HEK293 (cell line): ENCODE data around the gene CACHD1.

Experiments used
- CTCF ChIA-PET: fragments of 350-600 bp; formaldehyde crosslinking; extraction: SDS; loops from one replicate; lab custom pipeline; 2021; ENCODE audit warnings: antibody characterized with exemption; lab: Yijun Ruan, JAX
- POLR2A ChIA-PET: fragments of 300-600 bp; formaldehyde crosslinking; extraction: SDS; loops from one replicate; lab custom pipeline; 2020; ENCODE audit warnings: antibody characterized with exemption, inconsistent platforms; lab: Yijun Ruan, JAX
- H3K27ac ChIP-seq: fragments of 200-500 bp; sonication (Bioruptor generic); 2 replicates; pipeline ENCODE4 v1.5.1; 2014; ENCODE audit warnings: low read depth, low read length, control low read depth, inconsistent platforms; ENCODE audit errors: extremely low read depth
- H3K36me3 ChIP-seq, 2 experiments: fragments of 200-500 bp in 1 of 2; sonication (Bioruptor generic) in 1 of 2; 1 replicate in 1 of 2; 2 replicates in 1 of 2; pipeline ENCODE4 v1.5.1; 2014 to 2017; ENCODE audit warnings: inconsistent platforms in 2 of 2, low read length in 2 of 2; ENCODE audit not compliant: control insufficient read depth in 2 of 2, insufficient read depth in 1 of 2
- H3K4me1 ChIP-seq: fragments of 200-500 bp; sonication (Bioruptor generic); 2 replicates; pipeline ENCODE4 v1.5.1; 2014; ENCODE audit warnings: mild to moderate bottlenecking, low read length, inconsistent platforms; ENCODE audit not compliant: control insufficient read depth, insufficient read depth
- H3K4me3 ChIP-seq: 2 replicates; pipeline ENCODE4 v1.5.1; 2011; ENCODE audit warnings: low read depth, mild to moderate bottlenecking, control low read depth, low read length, moderate library complexity
- H3K9me3 ChIP-seq: fragments of 200-500 bp; sonication (Bioruptor generic); 2 replicates; pipeline ENCODE4 v1.5.1; 2014; ENCODE audit warnings: low read depth, low read length, inconsistent platforms; ENCODE audit not compliant: control insufficient read depth, insufficient read depth
- BCL11A ChIP-seq: fragments of 450-650 bp; formaldehyde crosslinking; IDR thresholded peaks from 2 replicates; pipeline ENCODE4 v1.5.1; 2016; ENCODE audit warnings: low read depth, missing biosample characterization, missing genetic modification characterization
- HOXC10 ChIP-seq: sonication (generic); formaldehyde crosslinking; IDR thresholded peaks from 2 replicates; pipeline ENCODE4 v1.8.1; 2023; ENCODE audit warnings: mild to moderate bottlenecking, missing genetic modification reagents
- SP7 ChIP-seq: fragments of 450-650 bp; formaldehyde crosslinking; IDR thresholded peaks from 2 replicates; pipeline ENCODE4 v1.5.1; 2016; ENCODE audit warnings: missing biosample characterization, missing genetic modification characterization
- TRIM28 ChIP-seq: IDR thresholded peaks from 2 replicates; pipeline ENCODE4 v1.6.1; 2011; ENCODE audit warnings: low read length, control low read depth, borderline replicate concordance
- ZBTB21 ChIP-seq: fragments of 450-650 bp; formaldehyde crosslinking; IDR thresholded peaks from 2 replicates; pipeline ENCODE4 v1.5.1; 2017; ENCODE audit warnings: missing biosample characterization, missing genetic modification characterization
- ZFP3 ChIP-seq: fragments of 450-650 bp; formaldehyde crosslinking; IDR thresholded peaks from 2 replicates; pipeline ENCODE4 v1.5.1; 2016; ENCODE audit warnings: low read depth, missing biosample characterization, missing genetic modification characterization
- ZFP69B ChIP-seq: fragments of 450-650 bp; formaldehyde crosslinking; IDR thresholded peaks from 2 replicates; pipeline ENCODE4 v1.5.1; 2016; ENCODE audit warnings: missing biosample characterization, missing genetic modification characterization
- ZIC2 ChIP-seq: fragments of 450-650 bp; formaldehyde crosslinking; IDR thresholded peaks from 2 replicates; pipeline ENCODE4 v1.5.1; 2016; ENCODE audit warnings: missing biosample characterization, missing genetic modification characterization
- ZNF140 ChIP-seq: fragments of 450-650 bp; formaldehyde crosslinking; IDR thresholded peaks from 2 replicates; pipeline ENCODE4 v1.5.1; 2016; ENCODE audit warnings: missing biosample characterization, missing genetic modification characterization
- ZNF341 ChIP-seq: fragments of 450-650 bp; formaldehyde crosslinking; IDR thresholded peaks from 2 replicates; pipeline ENCODE4; 2016; ENCODE audit warnings: low read depth, missing biosample characterization, missing genetic modification characterization
- ZNF354C ChIP-seq: fragments of 450-650 bp; formaldehyde crosslinking; IDR thresholded peaks from 2 replicates; pipeline ENCODE4 v1.5.1; 2016; ENCODE audit warnings: missing biosample characterization, missing genetic modification characterization, low read depth, borderline replicate concordance
- ZNF37A ChIP-seq: fragments of 450-650 bp; IDR thresholded peaks from 2 replicates; pipeline ENCODE4 v1.5.1; 2018; ENCODE audit warnings: missing biosample characterization, missing genetic modification characterization
- ZNF555 ChIP-seq: fragments of 450-650 bp; formaldehyde crosslinking; conservative IDR thresholded peaks from 2 replicates; pipeline ENCODE4 v1.5.1; 2017; ENCODE audit warnings: missing biosample characterization, mild to moderate bottlenecking, missing genetic modification characterization, inconsistent platforms
- ZNF558 ChIP-seq: fragments of 450-650 bp; formaldehyde crosslinking; IDR thresholded peaks from 2 replicates; pipeline ENCODE4 v1.5.1; 2016; ENCODE audit warnings: missing biosample characterization, missing genetic modification characterization
- ZNF701 ChIP-seq: fragments of 450-650 bp; formaldehyde crosslinking; IDR thresholded peaks from 2 replicates; pipeline ENCODE4 v1.5.1; 2016; ENCODE audit warnings: missing biosample characterization, missing genetic modification characterization
- TF ChIP-seq, protein P1 (sequence below): fragments of 450-650 bp; formaldehyde crosslinking; IDR thresholded peaks from 2 replicates; pipeline ENCODE4 v1.5.1; 2016; ENCODE audit warnings: missing biosample characterization, missing genetic modification characterization
- TF ChIP-seq, protein P2 (sequence below): fragments of 450-650 bp; formaldehyde crosslinking; IDR thresholded peaks from 2 replicates; pipeline ENCODE4 v1.5.1; 2016; ENCODE audit warnings: missing biosample characterization, missing genetic modification characterization
- TF ChIP-seq, protein P3 (sequence below): fragments of 450-650 bp; formaldehyde crosslinking; IDR thresholded peaks from 2 replicates; pipeline ENCODE4 v1.5.1; 2016; ENCODE audit warnings: missing biosample characterization, missing genetic modification characterization

The CACHD1 gene

DNA sequence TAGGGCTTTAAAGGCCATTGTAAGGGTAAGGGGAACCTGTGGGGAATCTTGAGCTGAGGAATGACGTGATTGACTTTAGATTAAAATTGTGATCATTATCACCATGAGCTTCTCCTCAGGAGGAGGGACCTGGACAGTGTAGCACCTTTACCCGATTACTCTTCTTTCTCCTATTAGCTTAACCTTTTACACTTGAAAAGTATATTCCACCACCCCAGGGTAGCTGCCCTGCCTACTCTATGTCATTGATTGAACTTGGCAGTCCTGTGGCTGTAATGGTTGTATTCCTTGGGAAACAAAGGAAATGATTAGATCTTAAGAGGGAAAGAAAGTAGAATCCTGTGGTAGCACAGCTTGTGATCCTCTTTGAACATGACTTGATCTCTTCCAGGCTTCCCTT, 47.7 kb downstream of the CACHD1 start:
- Histone ChIP-seq H3K36me3 (no peaks in the 10 kb centered on the region), H3K4me3 (no peak overlapping the region), H3K9me3 (no peaks in the 10 kb centered on the region), H3K4me1 (peaks cover 37% of the 10 kb centered on the region), H3K27ac (no peak overlapping the region)
- ChIA-PET CTCF (interaction anchor here (1.6 kb wide), 1 partner anchor 249 kb away, joined by 3 read pairs; no protein-coding TSS in a partner anchor), POLR2A (interaction anchor here (1.0 kb wide), 1 partner anchor 12 kb away, joined by 4 read pairs; no protein-coding TSS in a partner anchor)
- TF ChIP-seq HOXC10, result no peak
- 0 out of 2 replicates have a peak, but pooled peaks have one; percentile 26 for TF ChIP-seq ZIC2 (tag by site-specific recombination)
- TF ChIP-seq, protein P1, sequence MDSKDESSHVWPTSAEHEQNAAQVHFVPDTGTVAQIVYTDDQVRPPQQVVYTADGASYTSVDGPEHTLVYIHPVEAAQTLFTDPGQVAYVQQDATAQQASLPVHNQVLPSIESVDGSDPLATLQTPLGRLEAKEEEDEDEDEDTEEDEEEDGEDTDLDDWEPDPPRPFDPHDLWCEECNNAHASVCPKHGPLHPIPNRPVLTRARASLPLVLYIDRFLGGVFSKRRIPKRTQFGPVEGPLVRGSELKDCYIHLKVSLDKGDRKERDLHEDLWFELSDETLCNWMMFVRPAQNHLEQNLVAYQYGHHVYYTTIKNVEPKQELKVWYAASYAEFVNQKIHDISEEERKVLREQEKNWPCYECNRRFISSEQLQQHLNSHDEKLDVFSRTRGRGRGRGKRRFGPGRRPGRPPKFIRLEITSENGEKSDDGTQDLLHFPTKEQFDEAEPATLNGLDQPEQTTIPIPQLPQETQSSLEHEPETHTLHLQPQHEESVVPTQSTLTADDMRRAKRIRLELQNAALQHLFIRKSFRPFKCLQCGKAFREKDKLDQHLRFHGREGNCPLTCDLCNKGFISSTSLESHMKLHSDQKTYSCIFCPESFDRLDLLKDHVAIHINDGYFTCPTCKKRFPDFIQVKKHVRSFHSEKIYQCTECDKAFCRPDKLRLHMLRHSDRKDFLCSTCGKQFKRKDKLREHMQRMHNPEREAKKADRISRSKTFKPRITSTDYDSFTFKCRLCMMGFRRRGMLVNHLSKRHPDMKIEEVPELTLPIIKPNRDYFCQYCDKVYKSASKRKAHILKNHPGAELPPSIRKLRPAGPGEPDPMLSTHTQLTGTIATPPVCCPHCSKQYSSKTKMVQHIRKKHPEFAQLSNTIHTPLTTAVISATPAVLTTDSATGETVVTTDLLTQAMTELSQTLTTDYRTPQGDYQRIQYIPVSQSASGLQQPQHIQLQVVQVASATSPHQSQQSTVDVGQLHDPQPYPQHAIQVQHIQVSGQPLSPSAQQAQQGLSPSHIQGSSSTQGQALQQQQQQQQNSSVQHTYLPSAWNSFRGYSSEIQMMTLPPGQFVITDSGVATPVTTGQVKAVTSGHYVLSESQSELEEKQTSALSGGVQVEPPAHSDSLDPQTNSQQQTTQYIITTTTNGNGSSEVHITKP (tag by site-specific recombination), result no peak

DNA sequence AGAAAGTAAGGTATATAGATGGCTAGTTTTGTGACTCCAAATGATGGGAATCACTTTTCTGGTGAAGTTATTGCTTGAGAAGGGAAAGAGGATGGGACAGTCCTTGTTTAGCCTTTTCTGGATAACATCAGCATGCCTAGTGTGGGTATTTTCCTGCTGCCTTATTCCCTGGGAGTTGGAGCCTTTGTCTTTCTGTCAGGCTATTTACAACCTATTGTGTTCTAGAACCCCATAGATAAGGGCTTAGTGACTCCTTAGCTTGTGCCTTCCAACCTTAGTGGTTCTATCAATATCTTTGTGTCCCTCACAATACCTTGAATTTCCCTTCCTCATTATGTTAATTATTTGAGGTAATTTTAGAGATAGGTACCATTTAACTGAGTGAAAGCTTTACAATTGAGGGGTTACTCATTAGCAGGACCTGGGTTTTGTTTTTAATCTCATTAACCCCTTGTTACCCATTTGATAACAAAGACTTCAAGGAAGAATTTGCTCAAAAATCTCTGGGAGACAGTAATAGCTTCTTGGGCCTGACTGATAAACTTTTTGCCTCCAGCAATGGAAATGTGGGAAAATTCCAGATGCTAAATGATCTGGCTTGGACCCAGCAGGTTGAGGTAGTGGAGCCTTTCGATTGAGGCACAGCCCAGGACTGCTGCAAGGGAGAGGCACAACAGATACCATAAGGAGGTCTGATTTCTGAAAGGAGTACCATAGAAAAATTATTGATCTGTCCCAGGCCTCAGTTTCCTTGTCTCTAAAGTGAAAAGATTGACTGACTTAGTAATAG, 49.0 kb downstream of the CACHD1 start:
- TF ChIP-seq ZNF555, result no peak
- no peak for TF ChIP-seq ZNF701 (tag by site-specific recombination)
- TF ChIP-seq, protein P2, sequence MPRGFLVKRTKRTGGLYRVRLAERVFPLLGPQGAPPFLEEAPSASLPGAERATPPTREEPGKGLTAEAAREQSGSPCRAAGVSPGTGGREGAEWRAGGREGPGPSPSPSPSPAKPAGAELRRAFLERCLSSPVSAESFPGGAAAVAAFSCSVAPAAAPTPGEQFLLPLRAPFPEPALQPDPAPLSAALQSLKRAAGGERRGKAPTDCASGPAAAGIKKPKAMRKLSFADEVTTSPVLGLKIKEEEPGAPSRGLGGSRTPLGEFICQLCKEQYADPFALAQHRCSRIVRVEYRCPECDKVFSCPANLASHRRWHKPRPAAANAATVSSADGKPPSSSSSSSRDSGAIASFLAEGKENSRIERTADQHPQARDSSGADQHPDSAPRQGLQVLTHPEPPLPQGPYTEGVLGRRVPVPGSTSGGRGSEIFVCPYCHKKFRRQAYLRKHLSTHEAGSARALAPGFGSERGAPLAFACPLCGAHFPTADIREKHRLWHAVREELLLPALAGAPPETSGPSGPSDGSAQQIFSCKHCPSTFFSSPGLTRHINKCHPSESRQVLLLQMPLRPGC (tag by site-specific recombination), result no peak
- TF ChIP-seq, protein P3, sequence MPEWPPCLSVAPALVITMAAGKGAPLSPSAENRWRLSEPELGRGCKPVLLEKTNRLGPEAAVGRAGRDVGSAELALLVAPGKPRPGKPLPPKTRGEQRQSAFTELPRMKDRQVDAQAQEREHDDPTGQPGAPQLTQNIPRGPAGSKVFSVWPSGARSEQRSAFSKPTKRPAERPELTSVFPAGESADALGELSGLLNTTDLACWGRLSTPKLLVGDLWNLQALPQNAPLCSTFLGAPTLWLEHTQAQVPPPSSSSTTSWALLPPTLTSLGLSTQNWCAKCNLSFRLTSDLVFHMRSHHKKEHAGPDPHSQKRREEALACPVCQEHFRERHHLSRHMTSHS (tag by site-specific recombination), result no peak
- no peak for TF ChIP-seq ZNF140
- no peak for TF ChIP-seq TRIM28
- TF ChIP-seq ZNF558, result no peak
- no peak for TF ChIP-seq ZBTB21 (tag by site-specific recombination)
- TF ChIP-seq ZNF37A, result no peak
- TF ChIP-seq SP7 (tag by site-specific recombination), result no peak
- no peak for TF ChIP-seq ZFP69B (tag by site-specific recombination)
- TF ChIP-seq BCL11A (tag by site-specific recombination), result no peak
- TF ChIP-seq ZNF354C (tag by site-specific recombination), result no peak
- no peak for TF ChIP-seq ZFP3 (tag by site-specific recombination)
- no peak for TF ChIP-seq ZNF341 (tag by site-specific recombination)
- peaks cover 31% of the 10 kb centered on the region for H3K4me1 ChIP-seq
- no peak overlapping the region for H3K27ac ChIP-seq
- CTCF ChIA-PET, result interaction anchor here (1.1 kb wide), 1 partner anchor 12 kb away, joined by 5 read pairs; no protein-coding TSS in a partner anchor
- H3K36me3 ChIP-seq, result no peaks in the 10 kb centered on the region
- POLR2A ChIA-PET, result no interaction called here
- H3K9me3 ChIP-seq, result no peaks in the 10 kb centered on the region
- H3K4me3 ChIP-seq, result no peak overlapping the region
